HL-60 (cell line): Measurements from ENCODE around the gene LRRC66.

Experiments used
- DNase-seq, 2 experiments: peaks; one replicate each; pipeline ENCODE4 v3.0.0-alpha.2; 2010 to 2020; ENCODE audit warnings: low read depth in 1 of 2, low spot score in 1 of 2
- H3K27ac ChIP-seq: fragments of 250-450 bp; sonication (Bioruptor Pico); replicated peaks from 2 replicates; pipeline ENCODE4 v1.5.1; 2020; ENCODE audit warnings: mild to moderate bottlenecking, moderate library complexity
- H3K27me3 ChIP-seq: fragments of 250-450 bp; sonication (Bioruptor Pico); 2 replicates; pipeline ENCODE4 v1.5.1; 2021; ENCODE audit warnings: mild to moderate bottlenecking, moderate library complexity; ENCODE audit not compliant: insufficient read depth, poor library complexity, severe bottlenecking
- H3K4me3 ChIP-seq: replicated peaks from 2 replicates; pipeline ENCODE4 v1.5.1; 2011; ENCODE audit warnings: mild to moderate bottlenecking, control low read depth, low read length; ENCODE audit not compliant: insufficient read depth
- CTCF ChIP-seq: IDR thresholded peaks from one replicate; pipeline ENCODE4 v1.5.1; 2011; ENCODE audit warnings: low read length, control low read depth, inconsistent platforms; ENCODE audit not compliant: insufficient read depth
- GABPA ChIP-seq: IDR thresholded peaks from 2 replicates; pipeline ENCODE4 v1.6.1; 2012; ENCODE audit warnings: low read depth
- POLR2AphosphoS5 ChIP-seq: IDR thresholded peaks from 2 replicates; pipeline ENCODE4 v1.6.1; 2012; ENCODE audit warnings: low read depth
- REST ChIP-seq: IDR thresholded peaks from 2 replicates; pipeline ENCODE4 v1.6.1; 2012; ENCODE audit warnings: low read depth; ENCODE audit not compliant: insufficient replicate concordance
- SPI1 ChIP-seq: IDR thresholded peaks from 2 replicates; pipeline ENCODE4 v1.6.1; 2012; ENCODE audit warnings: low read depth, mild to moderate bottlenecking, borderline replicate concordance
- long read RNA-seq: library from polyadenylated mRNA; unstranded; transcript quantifications from one replicate; pipeline ENCODE4 v2.0.0, GENCODE V29; 2020

LRRC66 gene
- long read RNA-seq = 0 reads

- Histone ChIP-seq H3K27ac (no peak within 1 kb of the TSS), H3K27me3 (no peaks in the 10 kb centered on the region), H3K4me3 (no peak within 1 kb of the TSS)
- TF ChIP-seq SPI1 (no peak), REST (no peak), CTCF (no peak), POLR2AphosphoS5 (no peak), GABPA (no peak)
- no peak for DNase-seq
These were observed at the start of gene LRRC66 for GRCh38 chr4:52019936-52020657. Gene LRRC66 (minus strand): TSS chr4:52020363. CDS start chr4:52017613, 2,750 bp downstream.

- Histone ChIP-seq H3K27me3 (peaks cover 1% of the 10 kb centered on the region), H3K4me3 (no peak overlapping the region), H3K27ac (no peak overlapping the region)
- no peak for DNase-seq
- no peak for TF ChIP-seq SPI1
- no peak for TF ChIP-seq CTCF
- no peak for TF ChIP-seq REST
- no peak for TF ChIP-seq GABPA
- no peak for TF ChIP-seq POLR2AphosphoS5
These were observed 49.4 kb upstream of the LRRC66 start for GRCh38 chr4:52069571-52069970.

- Histone ChIP-seq H3K4me3 (no peak overlapping the region), H3K27me3 (no peaks in the 10 kb centered on the region), H3K27ac (no peak overlapping the region)
- peak in 1 of 2 experiments; percentile 38 for DNase-seq
- TF ChIP-seq SPI1 (peak; percentile 60; the same call in 1 of the 2 replicates), POLR2AphosphoS5 (no peak)
These were observed 39.2 kb upstream of the LRRC66 start for GRCh38 chr4:52059372-52059771.

GRCh38 chr4:52058275-52058674 lies 38.1 kb upstream of the LRRC66 start:
- H3K27ac ChIP-seq = no peak overlapping the region
- peaks cover 7% of the 10 kb centered on the region for H3K27me3 ChIP-seq
- no peak for DNase-seq
- TF ChIP-seq SPI1 (no peak), GABPA (no peak), REST (no peak), CTCF (no peak), POLR2AphosphoS5 (no peak)
- H3K4me3 ChIP-seq = no peak overlapping the region
